Left lung (tissue), 14 donors: ENCODE measurements around the gene DCAF15. TPM values are rescaled to one million over a fixed set of nuclear protein-coding genes. Genes with fewer than 3 reads are reported as not detected.

Source experiments
- ATAC-seq: fragments of 200-7000 bp; cut with Tn5 transposase; one replicate; pipeline ENCODE4 v1.9.1; 2020; ENCODE audit warnings: moderate library complexity
- DNase-seq, 4 donors: peaks; one replicate each; pipeline ENCODE4 v3.0.0-alpha.2; 2013 to 2020
- H3K27ac ChIP-seq, 2 donors: fragments of 200-600 bp; sonication (generic) in 1 of 2; one replicate each; pipeline versions ENCODE4 v1.5.0 to v1.8.0; 2020 to 2021
- H3K27me3 ChIP-seq, 2 donors: fragments of 200-600 bp; sonication (generic) in 1 of 2; one replicate each; pipeline versions ENCODE4 v1.5.0 to v1.8.0; 2020 to 2021
- H3K36me3 ChIP-seq, 2 donors: fragments of 200-600 bp; sonication (generic) in 1 of 2; one replicate each; pipeline versions ENCODE4 v1.5.0 to v1.8.0; 2020 to 2021
- H3K4me1 ChIP-seq, 2 donors: fragments of 200-600 bp; one replicate each; pipeline ENCODE4 v1.8.0; 2021
- H3K4me3 ChIP-seq, 2 donors: fragments of 200-600 bp; sonication (generic) in 1 of 2; one replicate each; pipeline versions ENCODE4 v1.5.0 to v1.8.0; 2020 to 2021; ENCODE audit warnings: mild to moderate bottlenecking in 1 of 2
- H3K9me3 ChIP-seq, 2 donors: fragments of 200-600 bp; sonication (generic) in 1 of 2; one replicate each; pipeline versions ENCODE4 v1.5.0 to v1.8.0; 2020 to 2021
- intact Hi-C, 2 donors: fragments of 100-400 bp; cut with DNase I; formaldehyde crosslinking; loops; one replicate each; pipeline versions ENCODE4 v1.11.2 to v1.14.2; 2022
- long read RNA-seq, 12 donors: library from polyadenylated mRNA in 2 of 12; unstranded in 2 of 12; transcript quantifications; one replicate each; pipeline ENCODE4 v2.0.0 and lab custom pipeline, GENCODE V29; 2019 to 2026
- polyA plus RNA-seq, 6 donors: library from polyadenylated mRNA; unstranded; fragments of 120-200 nt; gene quantifications; one replicate each; pipeline ENCODE4 v1.2.1, GENCODE V29; 2013; ENCODE audit not compliant: insufficient read length in 6 of 6
- total RNA-seq, 2 donors: library from RNA; stranded (reverse); fragmentation: NEBNext Ultra II Directional; extraction: Animal tissue kit (Norgen Biotek cat#: 25700); gene quantifications; one replicate each; pipeline ENCODE4 v1.2.1, GENCODE V29; 2021
- TF ChIP-seq, protein P1 (sequence below), 2 donors: fragments of 200-600 bp; sonication (generic) in 1 of 2; IDR thresholded peaks; one replicate each; pipeline versions ENCODE4 v1.5.0 to v1.8.0; 2021; ENCODE audit warnings: antibody characterized with exemption in 2 of 2
- donor health status: DM: no; HTN: yes; CAD: no.
- donor health status: DM: no; HTN: no; CAD: no.

Gene DCAF15, protein sequence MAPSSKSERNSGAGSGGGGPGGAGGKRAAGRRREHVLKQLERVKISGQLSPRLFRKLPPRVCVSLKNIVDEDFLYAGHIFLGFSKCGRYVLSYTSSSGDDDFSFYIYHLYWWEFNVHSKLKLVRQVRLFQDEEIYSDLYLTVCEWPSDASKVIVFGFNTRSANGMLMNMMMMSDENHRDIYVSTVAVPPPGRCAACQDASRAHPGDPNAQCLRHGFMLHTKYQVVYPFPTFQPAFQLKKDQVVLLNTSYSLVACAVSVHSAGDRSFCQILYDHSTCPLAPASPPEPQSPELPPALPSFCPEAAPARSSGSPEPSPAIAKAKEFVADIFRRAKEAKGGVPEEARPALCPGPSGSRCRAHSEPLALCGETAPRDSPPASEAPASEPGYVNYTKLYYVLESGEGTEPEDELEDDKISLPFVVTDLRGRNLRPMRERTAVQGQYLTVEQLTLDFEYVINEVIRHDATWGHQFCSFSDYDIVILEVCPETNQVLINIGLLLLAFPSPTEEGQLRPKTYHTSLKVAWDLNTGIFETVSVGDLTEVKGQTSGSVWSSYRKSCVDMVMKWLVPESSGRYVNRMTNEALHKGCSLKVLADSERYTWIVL
- total RNA-seq (10 to 100 TPM; 20.2 to 32.5 TPM), polyA plus RNA-seq (10 to 100 TPM; 24.5 to 33.7 (median 29.3) TPM)
- long read RNA-seq, donor 1, partial matches to known transcripts: 5 of 7 reads
- long read RNA-seq, donor 1, other reads (novel, unspliced or antisense): 0 of 7 reads
- long read RNA-seq, donor 2, partial matches to known transcripts: 0 of 1 reads
- long read RNA-seq, donor 2, other reads (novel, unspliced or antisense): 0 of 1 reads
- long read RNA-seq, donor 3, partial matches to known transcripts: 0 of 4 reads
- long read RNA-seq, donor 3, other reads (novel, unspliced or antisense): 0 of 4 reads
- long read RNA-seq, donor 4: 0 reads
- long read RNA-seq, donor 5, partial matches to known transcripts: 5 of 5 reads
- long read RNA-seq, donor 5, other reads (novel, unspliced or antisense): 0 of 5 reads
- long read RNA-seq, donor 6: 0 reads
- long read RNA-seq, donor 7, partial matches to known transcripts: 9 of 12 reads
- long read RNA-seq, donor 7, other reads (novel, unspliced or antisense): 0 of 12 reads
- long read RNA-seq, donor 8, partial matches to known transcripts: 0 of 4 reads
- long read RNA-seq, donor 8, other reads (novel, unspliced or antisense): 0 of 4 reads
- long read RNA-seq, donor 9: 0 reads
- long read RNA-seq, donor 10, partial matches to known transcripts: 2 of 2 reads
- long read RNA-seq, donor 10, other reads (novel, unspliced or antisense): 0 of 2 reads
- long read RNA-seq, donor 11: 0 reads
- long read RNA-seq, donor 12, partial matches to known transcripts: 0 of 1 reads
- long read RNA-seq, donor 12, other reads (novel, unspliced or antisense): 0 of 1 reads

DNA sequence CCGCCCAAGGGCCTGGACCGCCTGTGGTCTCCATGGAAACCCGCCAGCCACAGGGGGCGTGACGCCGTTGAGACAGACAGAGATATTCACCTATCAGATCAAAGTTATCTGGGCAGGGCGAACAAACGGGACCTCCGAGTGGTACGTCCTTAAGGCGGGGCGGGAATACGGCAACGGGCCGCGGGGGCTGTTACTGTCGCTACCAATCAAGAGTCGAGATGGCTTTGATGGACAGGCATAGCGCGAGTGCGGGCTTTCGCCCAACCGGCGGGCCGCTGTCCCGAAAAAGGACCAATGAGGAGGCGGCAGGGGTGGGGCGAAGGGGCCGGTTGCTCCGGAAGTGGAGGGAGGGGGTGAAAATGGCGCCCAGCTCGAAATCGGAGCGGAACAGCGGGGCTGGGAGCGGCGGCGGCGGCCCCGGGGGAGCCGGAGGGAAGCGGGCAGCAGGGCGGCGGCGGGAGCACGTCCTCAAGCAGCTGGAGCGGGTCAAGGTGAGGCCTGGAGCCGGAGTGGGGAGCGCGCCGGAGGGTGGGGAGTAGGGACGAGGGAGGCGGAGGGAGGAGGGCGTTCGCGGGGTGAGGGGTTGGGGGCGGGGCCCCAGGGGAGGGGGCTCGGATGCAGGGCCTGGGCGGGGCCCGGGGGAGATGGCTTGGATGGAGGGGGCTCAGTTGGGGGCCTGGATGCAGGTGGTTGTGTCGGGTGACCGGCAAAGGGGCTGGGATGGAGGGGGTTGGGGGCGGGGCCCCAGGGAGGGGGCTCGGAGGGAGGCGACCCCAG lies at the start of gene DCAF15:
Gene DCAF15 (plus strand): TSS at position 356 of the 777 bp plus-strand sequence. CDS start 4 bp downstream, at position 360.
- ATAC-seq (peak; percentile 99), DNase-seq (peak; percentile 96 to 100 (median 99))
- Histone ChIP-seq H3K27ac (peak within 1 kb of the TSS; percentile 44 to 86), H3K36me3 (peaks cover 0 to 31% of the 10 kb centered on the region in 2 donors), H3K27me3 (no peaks in the 10 kb centered on the region), H3K9me3 (no peaks in the 10 kb centered on the region), H3K4me1 (peaks cover 9 to 20% of the 10 kb centered on the region in 2 donors), H3K4me3 (peak within 1 kb of the TSS; percentile 79 to 89)
- intact Hi-C loops: no loop called here
- TF ChIP-seq, protein P1, sequence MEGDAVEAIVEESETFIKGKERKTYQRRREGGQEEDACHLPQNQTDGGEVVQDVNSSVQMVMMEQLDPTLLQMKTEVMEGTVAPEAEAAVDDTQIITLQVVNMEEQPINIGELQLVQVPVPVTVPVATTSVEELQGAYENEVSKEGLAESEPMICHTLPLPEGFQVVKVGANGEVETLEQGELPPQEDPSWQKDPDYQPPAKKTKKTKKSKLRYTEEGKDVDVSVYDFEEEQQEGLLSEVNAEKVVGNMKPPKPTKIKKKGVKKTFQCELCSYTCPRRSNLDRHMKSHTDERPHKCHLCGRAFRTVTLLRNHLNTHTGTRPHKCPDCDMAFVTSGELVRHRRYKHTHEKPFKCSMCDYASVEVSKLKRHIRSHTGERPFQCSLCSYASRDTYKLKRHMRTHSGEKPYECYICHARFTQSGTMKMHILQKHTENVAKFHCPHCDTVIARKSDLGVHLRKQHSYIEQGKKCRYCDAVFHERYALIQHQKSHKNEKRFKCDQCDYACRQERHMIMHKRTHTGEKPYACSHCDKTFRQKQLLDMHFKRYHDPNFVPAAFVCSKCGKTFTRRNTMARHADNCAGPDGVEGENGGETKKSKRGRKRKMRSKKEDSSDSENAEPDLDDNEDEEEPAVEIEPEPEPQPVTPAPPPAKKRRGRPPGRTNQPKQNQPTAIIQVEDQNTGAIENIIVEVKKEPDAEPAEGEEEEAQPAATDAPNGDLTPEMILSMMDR (IDR thresholded peaks at IDR 0.05): peak in 1 of 2 donors; percentile 16

DNA sequence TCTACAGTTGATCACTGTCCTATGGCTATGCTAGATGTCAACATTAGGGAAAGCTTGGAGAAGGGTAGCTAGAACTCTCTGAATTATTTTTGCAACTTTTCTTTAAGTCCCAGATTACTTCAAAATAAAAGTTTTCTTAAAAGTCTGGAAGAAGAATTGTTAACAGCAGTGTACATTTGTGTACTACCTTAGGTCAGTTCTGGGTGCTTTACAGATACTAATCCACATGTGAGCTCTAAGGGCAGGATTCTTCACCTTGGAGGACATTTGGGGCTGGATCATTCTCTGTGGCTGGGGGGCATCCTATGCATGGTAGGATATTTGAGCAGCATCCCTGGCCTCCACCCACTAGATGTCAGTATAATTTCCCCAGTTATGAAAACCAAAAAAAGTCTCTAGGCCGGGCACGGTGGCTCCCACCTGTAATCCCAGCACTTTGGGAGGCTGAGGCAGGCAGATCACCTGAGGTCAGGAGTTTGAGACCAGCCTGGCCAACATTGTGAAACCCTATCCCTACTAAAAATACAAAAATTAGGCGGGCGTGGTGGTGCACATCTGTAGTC lies 49.2 kb upstream of the DCAF15 start:
- H3K27me3 ChIP-seq: no peaks in the 10 kb centered on the region
- no peaks in the 10 kb centered on the region for H3K9me3 ChIP-seq
- TF ChIP-seq, protein P1 (IDR thresholded peaks at IDR 0.05): peak in 1 of 2 donors; percentile 24
- intact Hi-C loops: no loop called here
- DNase-seq (no peak), ATAC-seq (no peak)
- no peaks in the 10 kb centered on the region for H3K36me3 ChIP-seq
- no peak overlapping the region for H3K27ac ChIP-seq
- no peak overlapping the region for H3K4me3 ChIP-seq
- peaks cover 3 to 19% of the 10 kb centered on the region in 2 donors for H3K4me1 ChIP-seq

DNA sequence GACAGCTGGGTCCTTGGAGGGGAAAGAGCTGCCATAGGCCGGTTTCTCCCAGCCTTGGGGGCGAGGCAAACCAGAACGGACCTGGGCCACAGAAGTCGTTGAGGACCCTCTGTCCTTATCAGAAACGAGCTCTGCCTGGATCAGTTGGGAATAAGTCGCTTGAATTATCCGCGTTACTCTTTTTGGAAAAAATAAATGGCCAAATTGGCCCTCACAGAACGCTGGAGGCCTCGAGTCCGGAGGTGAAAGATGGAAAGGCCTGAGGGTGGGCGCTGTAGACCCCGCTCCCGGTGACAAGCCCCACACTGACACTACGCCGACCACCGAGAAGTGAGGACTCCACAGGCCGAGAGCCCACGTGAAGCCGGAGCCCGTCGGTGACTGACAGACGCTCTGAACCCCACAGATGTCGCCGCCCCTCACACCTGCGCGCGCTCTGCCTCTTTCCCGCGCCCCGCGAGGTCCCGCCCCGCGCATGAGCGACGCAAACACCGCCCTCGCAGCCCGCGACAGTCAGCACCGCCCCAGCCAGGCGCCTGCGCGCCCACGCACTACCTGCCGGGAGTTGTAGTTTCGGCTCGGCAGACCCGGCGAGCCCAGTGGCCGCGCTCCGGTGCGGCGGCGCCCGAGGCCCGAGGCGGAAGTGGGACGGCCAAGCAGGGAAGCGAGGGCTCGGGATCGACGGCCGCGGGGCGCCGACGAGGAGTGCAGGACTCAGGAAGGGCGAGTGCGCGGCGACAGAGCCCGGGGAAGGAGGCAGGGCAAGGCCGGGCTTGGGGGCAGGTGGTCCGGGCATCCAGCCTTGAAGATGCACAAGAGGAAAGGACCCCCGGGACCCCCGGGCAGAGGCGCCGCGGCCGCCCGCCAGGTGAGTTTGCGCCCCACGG lies 46.4 kb upstream of the DCAF15 start, which contains the start of the genes BRME1 and CC2D1A:
Gene BRME1 (minus strand): TSS at position 484 of the 887 bp plus-strand sequence. CDS start 1,225 bp downstream, outside the sequence.
Gene CC2D1A (plus strand): TSS at position 568 of the 887 bp plus-strand sequence. CDS start 241 bp downstream, at position 809.
- intact Hi-C loops: no loop called here
- ATAC-seq (peak; percentile 100), DNase-seq (peak; percentile 78 to 100 (median 94))
- Histone ChIP-seq H3K27me3 (no peaks in the 10 kb centered on the region), H3K4me1 (peaks cover 3 to 26% of the 10 kb centered on the region in 2 donors), H3K4me3 (peak within 1 kb of the TSS; percentile 81 to 85), H3K27ac (peak within 1 kb of the TSS; percentile 72 to 83), H3K9me3 (no peaks in the 10 kb centered on the region), H3K36me3 (peaks cover 0 to 9% of the 10 kb centered on the region in 2 donors)
- TF ChIP-seq, protein P1 (IDR thresholded peaks at IDR 0.05): no peak
